ENCODE data around the gene DAZAP2.
A peak's percentile ranks its signal among the peaks of the same experiment; 100 is the strongest.

The DAZAP2 gene, protein sequence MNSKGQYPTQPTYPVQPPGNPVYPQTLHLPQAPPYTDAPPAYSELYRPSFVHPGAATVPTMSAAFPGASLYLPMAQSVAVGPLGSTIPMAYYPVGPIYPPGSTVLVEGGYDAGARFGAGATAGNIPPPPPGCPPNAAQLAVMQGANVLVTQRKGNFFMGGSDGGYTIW
- long read RNA-seq, transcript DAZAP2-206 (2 exons, 598 nt): minor isoform, 6 of 277 reads
- long read RNA-seq, transcript DAZAP2-201 (4 exons, 2,598 nt): major isoform, 225 of 277 reads
- long read RNA-seq, transcript DAZAP2-214 (2 exons, 3,664 nt): minor isoform, 5 of 277 reads
- long read RNA-seq, partial matches to known transcripts: 23 of 277 reads
- long read RNA-seq, other reads (novel, unspliced or antisense): 11 of 277 reads

DNA sequence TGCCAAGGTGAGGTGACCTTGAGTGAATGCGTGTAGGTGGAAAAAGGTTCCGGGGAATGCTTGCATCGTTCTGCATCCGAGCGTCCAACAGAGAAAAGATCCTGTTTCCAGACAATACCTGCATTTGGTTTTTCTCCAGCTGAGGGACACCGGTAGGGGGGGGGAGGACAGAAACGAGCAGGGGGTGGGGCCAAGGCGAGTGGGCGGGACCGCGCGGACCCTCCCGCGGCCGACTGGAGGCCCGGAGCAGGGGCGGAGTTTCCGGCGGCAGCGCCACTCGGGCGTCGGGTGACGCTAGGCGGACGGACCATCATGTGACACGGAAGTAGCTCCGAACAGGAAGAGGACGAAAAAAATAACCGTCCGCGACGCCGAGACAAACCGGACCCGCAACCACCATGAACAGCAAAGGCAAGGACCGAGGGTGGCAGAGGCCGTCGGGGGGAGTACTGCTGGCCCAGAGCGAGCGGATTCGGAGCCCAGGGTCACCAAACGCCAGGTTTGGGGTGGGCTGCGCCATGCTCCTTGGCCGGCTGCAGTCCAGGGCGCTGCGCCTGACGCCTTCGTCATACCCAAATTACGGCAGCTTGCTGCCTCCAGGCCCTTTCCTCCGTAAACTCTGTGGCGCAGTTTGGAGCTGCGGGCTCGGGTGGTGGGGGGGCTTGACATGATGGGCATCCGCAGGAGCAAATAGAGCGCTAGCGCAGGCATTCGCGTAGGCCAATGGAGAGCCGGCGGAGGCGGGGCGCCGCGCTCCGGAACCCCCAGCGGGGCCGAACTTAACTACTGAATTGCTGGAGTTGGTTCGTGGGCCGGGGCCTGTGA, at the start of gene DAZAP2:
TSS of gene DAZAP2 (plus strand) at position 317 of the 825 bp plus-strand sequence. CDS start at position 399, 82 bp downstream.
- Histone ChIP-seq H3K4me3 (replicated peaks; ENCODE audit: insufficient read depth, low read length) (peak within 1 kb of the TSS; percentile 67), H3K27me3 (ENCODE audit: insufficient read depth, poor library complexity, severe bottlenecking) (no peaks in the 10 kb centered on the region), H3K27ac (replicated peaks) (peak within 1 kb of the TSS; percentile 100)
- TF ChIP-seq POLR2AphosphoS5 (IDR thresholded peaks at IDR 0.05; ENCODE audit: low read depth) (peak; percentile 87), SPI1 (IDR thresholded peaks at IDR 0.05; ENCODE audit: borderline replicate concordance, low read depth) (no peak), GABPA (IDR thresholded peaks at IDR 0.05; ENCODE audit: low read depth) (peak; percentile 62; the same call in 1 of the 2 replicates)
- TF ChIP-seq, protein P1, sequence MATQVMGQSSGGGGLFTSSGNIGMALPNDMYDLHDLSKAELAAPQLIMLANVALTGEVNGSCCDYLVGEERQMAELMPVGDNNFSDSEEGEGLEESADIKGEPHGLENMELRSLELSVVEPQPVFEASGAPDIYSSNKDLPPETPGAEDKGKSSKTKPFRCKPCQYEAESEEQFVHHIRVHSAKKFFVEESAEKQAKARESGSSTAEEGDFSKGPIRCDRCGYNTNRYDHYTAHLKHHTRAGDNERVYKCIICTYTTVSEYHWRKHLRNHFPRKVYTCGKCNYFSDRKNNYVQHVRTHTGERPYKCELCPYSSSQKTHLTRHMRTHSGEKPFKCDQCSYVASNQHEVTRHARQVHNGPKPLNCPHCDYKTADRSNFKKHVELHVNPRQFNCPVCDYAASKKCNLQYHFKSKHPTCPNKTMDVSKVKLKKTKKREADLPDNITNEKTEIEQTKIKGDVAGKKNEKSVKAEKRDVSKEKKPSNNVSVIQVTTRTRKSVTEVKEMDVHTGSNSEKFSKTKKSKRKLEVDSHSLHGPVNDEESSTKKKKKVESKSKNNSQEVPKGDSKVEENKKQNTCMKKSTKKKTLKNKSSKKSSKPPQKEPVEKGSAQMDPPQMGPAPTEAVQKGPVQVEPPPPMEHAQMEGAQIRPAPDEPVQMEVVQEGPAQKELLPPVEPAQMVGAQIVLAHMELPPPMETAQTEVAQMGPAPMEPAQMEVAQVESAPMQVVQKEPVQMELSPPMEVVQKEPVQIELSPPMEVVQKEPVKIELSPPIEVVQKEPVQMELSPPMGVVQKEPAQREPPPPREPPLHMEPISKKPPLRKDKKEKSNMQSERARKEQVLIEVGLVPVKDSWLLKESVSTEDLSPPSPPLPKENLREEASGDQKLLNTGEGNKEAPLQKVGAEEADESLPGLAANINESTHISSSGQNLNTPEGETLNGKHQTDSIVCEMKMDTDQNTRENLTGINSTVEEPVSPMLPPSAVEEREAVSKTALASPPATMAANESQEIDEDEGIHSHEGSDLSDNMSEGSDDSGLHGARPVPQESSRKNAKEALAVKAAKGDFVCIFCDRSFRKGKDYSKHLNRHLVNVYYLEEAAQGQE (IDR thresholded peaks at IDR 0.05; ENCODE audit: insufficient replicate concordance, low read depth): no peak
- TF ChIP-seq, protein P2, sequence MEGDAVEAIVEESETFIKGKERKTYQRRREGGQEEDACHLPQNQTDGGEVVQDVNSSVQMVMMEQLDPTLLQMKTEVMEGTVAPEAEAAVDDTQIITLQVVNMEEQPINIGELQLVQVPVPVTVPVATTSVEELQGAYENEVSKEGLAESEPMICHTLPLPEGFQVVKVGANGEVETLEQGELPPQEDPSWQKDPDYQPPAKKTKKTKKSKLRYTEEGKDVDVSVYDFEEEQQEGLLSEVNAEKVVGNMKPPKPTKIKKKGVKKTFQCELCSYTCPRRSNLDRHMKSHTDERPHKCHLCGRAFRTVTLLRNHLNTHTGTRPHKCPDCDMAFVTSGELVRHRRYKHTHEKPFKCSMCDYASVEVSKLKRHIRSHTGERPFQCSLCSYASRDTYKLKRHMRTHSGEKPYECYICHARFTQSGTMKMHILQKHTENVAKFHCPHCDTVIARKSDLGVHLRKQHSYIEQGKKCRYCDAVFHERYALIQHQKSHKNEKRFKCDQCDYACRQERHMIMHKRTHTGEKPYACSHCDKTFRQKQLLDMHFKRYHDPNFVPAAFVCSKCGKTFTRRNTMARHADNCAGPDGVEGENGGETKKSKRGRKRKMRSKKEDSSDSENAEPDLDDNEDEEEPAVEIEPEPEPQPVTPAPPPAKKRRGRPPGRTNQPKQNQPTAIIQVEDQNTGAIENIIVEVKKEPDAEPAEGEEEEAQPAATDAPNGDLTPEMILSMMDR (IDR thresholded peaks at IDR 0.05; ENCODE audit: insufficient read depth, low read length): no peak
- DNase-seq (ENCODE audit: low read depth in 1 of 2, low spot score in 1 of 2): peak; percentile 96

DNA sequence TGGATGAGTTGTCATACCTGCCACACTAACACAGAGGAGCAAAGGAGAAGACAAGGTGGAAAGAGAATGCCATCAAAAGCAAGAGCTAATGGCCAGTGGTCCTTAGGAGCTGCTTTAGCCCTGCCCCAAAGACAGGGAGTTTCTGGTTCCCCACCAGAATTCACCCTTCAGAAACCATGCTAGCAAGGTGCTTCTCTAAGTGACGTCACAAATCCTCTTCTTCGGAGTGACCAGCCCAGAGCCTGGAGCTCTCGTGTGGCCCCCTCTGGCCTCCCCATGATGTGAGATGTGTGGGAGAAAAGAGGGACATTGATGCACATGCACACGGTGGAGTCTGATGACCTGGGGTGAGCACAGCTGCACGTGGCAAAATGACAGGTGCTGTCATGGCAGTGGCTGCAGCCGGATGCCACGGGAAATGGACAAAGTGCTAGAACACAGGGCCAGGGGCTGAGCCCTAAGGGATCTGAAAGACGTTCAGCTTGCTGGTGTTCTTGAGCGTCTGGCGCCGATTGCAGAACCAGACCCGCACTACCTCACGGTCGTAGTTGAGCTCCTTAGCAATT, 48.8 kb upstream of the DAZAP2 start:
- TF ChIP-seq SPI1 (IDR thresholded peaks at IDR 0.05; ENCODE audit: borderline replicate concordance, low read depth) (no peak), POLR2AphosphoS5 (IDR thresholded peaks at IDR 0.05; ENCODE audit: low read depth) (no peak), GABPA (IDR thresholded peaks at IDR 0.05; ENCODE audit: low read depth) (no peak)
- TF ChIP-seq, protein P2 (IDR thresholded peaks at IDR 0.05; ENCODE audit: insufficient read depth, low read length): no peak
- TF ChIP-seq, protein P1 (IDR thresholded peaks at IDR 0.05; ENCODE audit: insufficient replicate concordance, low read depth): no peak
- no peaks in the 10 kb centered on the region for H3K27me3 ChIP-seq (ENCODE audit: insufficient read depth, poor library complexity, severe bottlenecking)
- no peak for DNase-seq (ENCODE audit: low read depth in 1 of 2, low spot score in 1 of 2)
- no peak overlapping the region for H3K27ac ChIP-seq (replicated peaks)
- no peak overlapping the region for H3K4me3 ChIP-seq (replicated peaks; ENCODE audit: insufficient read depth, low read length)

DNA sequence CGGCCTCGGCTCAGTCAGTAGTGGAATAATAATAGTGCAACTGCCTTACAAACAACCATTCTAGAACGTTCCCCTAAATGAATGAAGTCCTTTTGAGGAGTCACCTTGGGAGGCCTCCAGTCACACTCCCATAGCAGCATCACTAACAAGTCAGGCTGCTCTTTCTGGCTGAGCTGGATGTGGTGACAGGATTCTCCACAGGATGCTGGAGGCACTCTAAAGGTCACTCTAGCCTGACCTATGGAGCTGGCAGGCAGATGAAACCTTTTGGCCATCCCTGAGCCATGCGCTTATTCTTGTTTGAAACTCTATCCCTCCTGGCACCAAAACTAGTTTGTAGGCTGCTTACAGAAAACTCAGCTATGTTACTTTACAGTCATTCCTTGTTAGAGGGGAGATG, 47.8 kb upstream of the DAZAP2 start:
- no peak overlapping the region for H3K27ac ChIP-seq (replicated peaks)
- no peak for DNase-seq (ENCODE audit: low read depth in 1 of 2, low spot score in 1 of 2)
- H3K27me3 ChIP-seq (ENCODE audit: insufficient read depth, poor library complexity, severe bottlenecking): no peaks in the 10 kb centered on the region
- TF ChIP-seq SPI1 (IDR thresholded peaks at IDR 0.05; ENCODE audit: borderline replicate concordance, low read depth) (no peak), GABPA (IDR thresholded peaks at IDR 0.05; ENCODE audit: low read depth) (no peak), POLR2AphosphoS5 (IDR thresholded peaks at IDR 0.05; ENCODE audit: low read depth) (no peak)
- TF ChIP-seq, protein P2 (IDR thresholded peaks at IDR 0.05; ENCODE audit: insufficient read depth, low read length): no peak
- TF ChIP-seq, protein P1 (IDR thresholded peaks at IDR 0.05; ENCODE audit: insufficient replicate concordance, low read depth): no peak
- no peak overlapping the region for H3K4me3 ChIP-seq (replicated peaks; ENCODE audit: insufficient read depth, low read length)

Data from HL-60 (cell line).